Stimulated activated CD4-positive, alpha-beta T cell treated with anti-CD3 and anti-CD28 coated beads, Interleukin-1b, Interleukin-23, amount 100 ng/mL, for 24 hours (primary cell): Measurements from ENCODE around the gene RIC3.

Experiments used
- DNase-seq, 4 experiments: peaks; one replicate each; pipeline ENCODE4 v3.0.0-alpha.2; 2020; ENCODE audit warnings: low read depth in 4 of 4, low spot score in 1 of 4

Gene RIC3

GRCh38 chr11:8090756-8091155 lies 78.1 kb downstream of the RIC3 start:
- DNase-seq: peak in 1 of 4 experiments; percentile 28

DNA sequence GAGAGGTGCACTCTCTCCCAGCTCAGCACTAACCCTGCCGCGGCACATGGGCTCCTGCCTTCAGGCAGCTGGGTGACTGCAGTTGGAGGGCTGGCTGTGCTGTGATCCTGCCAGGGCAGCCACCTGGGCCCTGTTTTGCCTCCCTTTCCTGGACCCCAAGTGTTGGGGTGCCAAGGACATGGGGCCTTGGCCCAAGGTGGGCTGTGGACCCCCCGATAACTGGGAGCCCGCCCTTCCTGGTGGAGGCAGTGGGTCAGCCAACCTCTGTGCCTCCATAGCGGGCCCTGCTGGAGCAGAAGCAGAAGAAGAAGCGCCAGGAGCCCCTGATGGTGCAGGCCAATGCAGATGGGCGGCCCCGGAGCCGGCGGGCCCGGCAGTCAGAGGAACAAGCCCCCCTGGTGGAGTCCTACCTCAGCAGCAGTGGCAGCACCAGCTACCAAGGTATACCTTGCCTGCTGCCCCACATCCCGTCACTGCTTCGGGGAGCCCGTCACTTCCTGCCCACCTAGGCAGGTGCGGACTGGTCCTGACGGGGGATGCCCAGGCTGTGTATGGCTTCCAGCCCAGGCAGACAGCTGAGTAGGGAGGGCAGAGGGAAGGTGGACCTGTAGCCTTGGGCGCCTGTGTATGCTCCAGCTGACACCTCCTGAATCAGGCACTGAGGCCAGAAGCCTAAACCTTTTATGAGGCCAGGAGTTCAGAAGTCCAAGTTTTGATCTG lies 78.9 kb downstream of the RIC3 start:
- no peak for DNase-seq

DNA sequence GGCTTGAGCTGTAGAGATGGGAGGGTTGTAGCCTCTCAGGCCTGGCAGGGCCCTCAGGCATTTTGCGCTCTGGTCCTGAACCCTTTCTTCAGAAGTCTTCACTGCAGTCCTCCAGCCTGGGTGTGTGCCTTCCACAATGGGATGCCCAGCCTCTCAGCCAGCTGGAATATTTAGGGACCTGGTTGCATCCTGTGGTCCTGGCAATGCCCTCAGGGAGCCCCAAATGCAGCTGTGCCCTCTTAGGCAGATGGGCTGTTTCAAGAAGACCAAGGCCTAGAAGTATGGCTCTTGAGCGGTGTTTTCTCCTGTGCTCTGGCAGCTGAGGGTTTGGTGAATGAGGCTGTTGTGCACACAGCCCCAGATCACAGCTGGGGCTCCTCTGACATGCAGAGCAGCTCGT lies 81.1 kb downstream of the RIC3 start:
- DNase-seq: no peak

- no peak for DNase-seq
These were observed 81.6 kb downstream of the RIC3 start for GRCh38 chr11:8087185-8087584.

DNA sequence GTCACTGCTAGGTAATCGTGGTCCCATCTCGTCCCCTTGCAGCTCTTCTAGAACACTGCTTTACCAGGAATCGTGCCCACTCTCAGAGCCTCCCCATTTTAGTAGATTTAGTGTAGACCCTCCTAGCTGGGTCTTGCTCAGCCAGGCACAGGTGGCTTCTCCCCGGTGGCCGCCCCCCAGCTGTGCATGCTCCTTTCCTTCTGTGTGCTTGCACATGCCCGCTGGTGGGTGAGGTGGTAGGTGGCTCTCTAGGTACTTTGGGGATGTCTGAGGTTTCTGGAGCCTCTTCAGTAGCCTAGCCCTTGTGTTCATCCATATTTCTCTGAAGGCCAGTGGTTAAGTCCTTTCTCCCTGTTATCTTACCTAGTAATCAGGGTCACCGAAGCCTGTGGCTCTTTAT lies 82.3 kb downstream of the RIC3 start:
- DNase-seq: no peak

DNA sequence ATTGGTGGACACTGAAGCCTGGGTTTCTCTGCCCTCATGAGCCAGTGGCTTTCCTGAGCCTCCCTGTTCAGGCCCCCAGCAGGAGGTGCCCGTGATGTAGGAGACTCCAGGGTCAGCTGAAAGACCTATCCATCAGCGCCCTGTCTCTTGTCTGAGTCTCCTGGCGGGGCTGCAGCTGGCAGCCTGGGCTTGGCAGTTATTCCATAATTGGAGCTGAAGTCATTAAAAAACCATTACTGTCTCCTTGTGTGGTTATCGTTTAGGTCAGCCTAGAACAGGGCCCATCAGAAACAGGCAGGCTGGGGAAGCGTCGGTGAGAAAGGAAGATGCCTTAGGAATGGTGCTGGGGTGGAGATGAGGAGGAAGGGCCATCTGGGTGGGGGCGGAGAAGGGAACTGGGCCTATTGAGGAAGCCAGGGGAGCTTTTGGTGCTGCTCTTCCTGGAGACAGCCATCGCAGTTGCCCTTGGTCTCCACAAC lies 82.8 kb downstream of the RIC3 start:
- DNase-seq: no peak

GRCh38 chr11:8085011-8085645 lies 83.7 kb downstream of the RIC3 start:
- DNase-seq: no peak

- no peak for DNase-seq
These were observed 84.5 kb downstream of the RIC3 start for GRCh38 chr11:8084352-8084751.

- no peak for DNase-seq
These were observed 84.9 kb downstream of the RIC3 start for GRCh38 chr11:8083871-8084281.

GRCh38 chr11:8083088-8083395 lies 85.8 kb downstream of the RIC3 start:
- DNase-seq: no peak

GRCh38 chr11:8082391-8083087 lies 86.3 kb downstream of the RIC3 start:
- DNase-seq: no peak

- DNase-seq: no peak
These were observed 87.1 kb downstream of the RIC3 start for GRCh38 chr11:8081591-8082250.

GRCh38 chr11:8080674-8081590 lies 87.9 kb downstream of the RIC3 start, which contains the start of gene TUB:
Gene TUB, plus strand, starts transcription at chr11:8081211. Its CDS starts 300 bp downstream, at chr11:8081511.
- DNase-seq: no peak

GRCh38 chr11:8080069-8080670 lies 88.7 kb downstream of the RIC3 start:
- no peak for DNase-seq

GRCh38 chr11:8079111-8079675 lies 89.6 kb downstream of the RIC3 start:
- DNase-seq: no peak

DNA sequence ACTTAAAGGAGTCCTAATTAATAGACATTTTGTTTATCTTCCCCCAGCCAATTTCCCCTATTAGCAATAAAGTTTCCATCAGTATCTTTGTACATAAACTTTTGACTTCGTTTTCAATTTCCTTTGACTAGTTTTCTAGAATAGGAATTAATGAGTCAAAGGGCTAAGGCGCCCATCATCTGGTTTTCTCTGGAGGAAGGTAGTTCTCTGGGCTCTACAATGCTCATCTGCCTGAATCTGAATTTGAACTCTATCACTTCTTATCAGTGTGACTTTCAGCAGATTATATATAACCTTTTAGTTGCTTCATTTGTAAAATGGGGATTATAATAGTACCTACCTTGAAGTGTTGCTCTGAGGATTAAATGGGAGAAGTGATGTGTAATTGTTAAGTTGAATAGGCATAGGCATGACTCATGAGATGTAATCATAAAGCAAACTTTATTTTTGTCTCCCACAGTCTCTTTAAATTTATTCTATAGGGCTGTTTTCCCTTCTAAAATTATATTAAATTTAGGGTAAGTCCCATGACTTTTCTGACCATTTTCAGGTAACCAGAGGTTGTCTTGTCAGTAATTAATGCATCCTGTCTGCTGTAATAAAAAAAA lies 93.6 kb downstream of the RIC3 start:
- DNase-seq: no peak

GRCh38 chr11:8071616-8072581 lies 96.9 kb downstream of the RIC3 start:
- no peak for DNase-seq

- DNase-seq: no peak
These were observed 98.3 kb downstream of the RIC3 start for GRCh38 chr11:8070417-8071115.
